GM19023 (cell line): ENCODE measurements around the gene KDM4D.
"Not testable (repeated sequence)": the region's sequence is repeated elsewhere in the genome, so short reads cannot be mapped to it uniquely, and the experiment has no call there.

Experiments
- ATAC-seq: cut with Tn5 transposase; IDR thresholded peaks from one replicate; pipeline ENCODE4 v1.9.1; 2021; ENCODE audit warnings: mild to moderate bottlenecking, moderate library complexity; ENCODE audit not compliant: unreplicated experiment

The KDM4D gene

GRCh38 chr11:95025594-95025993 lies 52.1 kb downstream of the KDM4D start:
- ATAC-seq, result not testable (repeated sequence)

- no peak for ATAC-seq
These were observed 54.8 kb downstream of the KDM4D start for GRCh38 chr11:95028357-95028756.

GRCh38 chr11:95033051-95033450 lies 59.5 kb downstream of the KDM4D start:
- no peak for ATAC-seq

- ATAC-seq, result no peak
These were observed 61.8 kb downstream of the KDM4D start for GRCh38 chr11:95035316-95035715.

GRCh38 chr11:95037356-95038035 lies 64.0 kb downstream of the KDM4D start:
- ATAC-seq, result not testable (repeated sequence)

GRCh38 chr11:95042239-95042638 lies 68.7 kb downstream of the KDM4D start:
- ATAC-seq, result no peak

- no peak for ATAC-seq
These were observed 69.4 kb downstream of the KDM4D start for GRCh38 chr11:95042906-95043305.

- ATAC-seq, result no peak
These were observed 70.5 kb downstream of the KDM4D start for GRCh38 chr11:95044010-95044409.

- ATAC-seq, result no peak
These were observed 72.3 kb downstream of the KDM4D start for GRCh38 chr11:95045812-95046211.
